H1 (cell line): ENCODE results near the gene SPOPL. TPM values are rescaled to one million over a fixed set of nuclear protein-coding genes. Genes with fewer than 3 reads are reported as not detected.

ENCODE experiments used
- CTCF ChIA-PET: fragments of 300-600 bp; sonication (Branson Sonifier 250); formaldehyde crosslinking; loops from one replicate; lab custom pipeline; 2021; ENCODE audit not compliant: partially characterized antibody; lab: Charles Lee
- POLR2A ChIA-PET: fragments of 300-600 bp; sonication (Branson Sonifier 250); formaldehyde crosslinking; loops from one replicate; lab custom pipeline; 2021; ENCODE audit warnings: inconsistent platforms; ENCODE audit not compliant: partially characterized antibody; lab: Charles Lee
- DNase-seq, 2 experiments: peaks; one replicate each; pipeline versions ENCODE4 v3.0.0 to v3.0.0-alpha.2; 2010 to 2022; ENCODE audit warnings: low spot score in 2 of 2, low read depth in 1 of 2, mixed read lengths in 1 of 2
- FAIRE-seq: peaks from 2 replicates; lab custom pipeline; 2011; peaks lifted over from hg19 to GRCh38; lab: Jason Lieb, UNC
- H2AFZ ChIP-seq: 2 replicates; pipeline ENCODE4 v1.8.1; 2012; ENCODE audit warnings: low read length, inconsistent platforms
- H2AK5ac ChIP-seq: 2 replicates; pipeline ENCODE4 v1.6.1; 2013; ENCODE audit warnings: low read depth, low read length
- H2BK120ac ChIP-seq: replicated peaks from 2 replicates; pipeline ENCODE3; 2013; ENCODE audit warnings: low read depth, low read length, inconsistent platforms
- H2BK12ac ChIP-seq: 2 replicates; pipeline ENCODE4 v1.6.1; 2013; ENCODE audit warnings: low read depth, low read length
- H2BK15ac ChIP-seq: 2 replicates; pipeline ENCODE4 v1.6.1; 2013; ENCODE audit warnings: low read length
- H2BK20ac ChIP-seq: 2 replicates; pipeline ENCODE4 v1.6.1; 2013; ENCODE audit warnings: low read length
- H2BK5ac ChIP-seq: 2 replicates; pipeline ENCODE4 v1.6.1; 2013; ENCODE audit warnings: low read depth, low read length
- H3K14ac ChIP-seq: 2 replicates; pipeline ENCODE4 v1.6.1; 2013; ENCODE audit warnings: inconsistent platforms; ENCODE audit not compliant: insufficient read length
- H3K18ac ChIP-seq: 2 replicates; pipeline ENCODE4 v1.6.1; 2013; ENCODE audit warnings: low read length; ENCODE audit errors: extremely low read depth
- H3K23ac ChIP-seq: 2 replicates; pipeline ENCODE4 v1.6.1; 2013; ENCODE audit warnings: inconsistent platforms; ENCODE audit not compliant: insufficient read length
- H3K23me2 ChIP-seq: 2 replicates; pipeline ENCODE4 v1.6.1; 2013; ENCODE audit warnings: low read depth, low read length
- H3K27ac ChIP-seq: 2 replicates; pipeline ENCODE4 v1.6.1; 2011; ENCODE audit warnings: low read depth, low read length, inconsistent platforms
- H3K27me3 ChIP-seq, 4 experiments: replicated peaks in 1 of 4; 1 replicate in 1 of 4; 2 replicates in 3 of 4; pipeline versions ENCODE4 v1.6.1 to v1.8.1; 2011 to 2013; ENCODE audit warnings: low read length in 3 of 4, mild to moderate bottlenecking in 3 of 4, inconsistent platforms in 2 of 4, mixed read lengths in 2 of 4, moderate library complexity in 1 of 4; ENCODE audit not compliant: control insufficient read depth in 3 of 4, insufficient read depth in 3 of 4; ENCODE audit errors: extremely low read depth in 1 of 4
- H3K36me3 ChIP-seq, 4 experiments: 2 replicates each; pipeline versions ENCODE4 v1.6.1 to v1.8.1; 2011 to 2013; ENCODE audit warnings: mild to moderate bottlenecking in 4 of 4, low read length in 3 of 4, moderate library complexity in 2 of 4, control low read depth in 1 of 4, inconsistent platforms in 1 of 4; ENCODE audit not compliant: insufficient read depth in 4 of 4, control insufficient read depth in 2 of 4
- H3K4ac ChIP-seq: replicated peaks from 2 replicates; pipeline ENCODE3; 2013; ENCODE audit warnings: low read length, low read depth, mixed read lengths, inconsistent platforms; ENCODE audit not compliant: insufficient read length
- H3K4me1 ChIP-seq, 4 experiments: replicated peaks in 1 of 4; 1 replicate in 1 of 4; 2 replicates in 3 of 4; pipeline versions ENCODE4 v1.6.1 to v1.8.1; 2011 to 2013; ENCODE audit warnings: low read length in 3 of 4, inconsistent platforms in 2 of 4, mixed read lengths in 1 of 4; ENCODE audit not compliant: insufficient read depth in 4 of 4, control insufficient read depth in 3 of 4
- H3K4me2 ChIP-seq, 2 experiments: 2 replicates each; pipeline versions ENCODE4 v1.6.1 to v1.8.1; 2011 to 2013; ENCODE audit warnings: low read depth in 2 of 2, low read length in 2 of 2, control low read depth in 1 of 2, inconsistent platforms in 1 of 2, mild to moderate bottlenecking in 1 of 2; ENCODE audit not compliant: insufficient read depth in 1 of 2
- H3K4me3 ChIP-seq, 4 experiments: fragments of 200-600, 300-600 bp in 1 of 4; sonication (generic), shearing (Covaris generic), sonication (Bioruptor Twin) in 1 of 4; 2 replicates each; pipeline versions ENCODE4 v1.5.1 to v1.8.1; 2011 to 2016; ENCODE audit warnings: low read length in 4 of 4, low read depth in 3 of 4, control low read depth in 2 of 4, inconsistent platforms in 2 of 4, mild to moderate bottlenecking in 2 of 4, mixed read lengths in 1 of 4, moderate library complexity in 1 of 4; ENCODE audit not compliant: insufficient read depth in 2 of 4; ENCODE audit errors: extremely low read depth in 1 of 4
- H3K56ac ChIP-seq: replicated peaks from 2 replicates; pipeline ENCODE3; 2013; ENCODE audit warnings: low read depth, mild to moderate bottlenecking, mixed read lengths, low read length, inconsistent platforms; ENCODE audit not compliant: insufficient read length
- H3K79me1 ChIP-seq: 2 replicates; pipeline ENCODE4 v1.6.1; 2013; ENCODE audit warnings: low read depth, low read length, control low read depth
- H3K79me2 ChIP-seq, 2 experiments: 2 replicates each; pipeline versions ENCODE4 v1.6.1 to v1.8.1; 2012 to 2013; ENCODE audit warnings: low read length in 2 of 2, mild to moderate bottlenecking in 2 of 2, inconsistent platforms in 1 of 2; ENCODE audit not compliant: insufficient read depth in 2 of 2, control insufficient read depth in 1 of 2
- H3K9ac ChIP-seq, 4 experiments: replicated peaks in 1 of 4; 1 replicate in 1 of 4; 2 replicates in 3 of 4; pipeline versions ENCODE4 v1.6.1 to v1.8.1; 2011 to 2013; ENCODE audit warnings: low read depth in 3 of 4, low read length in 3 of 4, control low read depth in 2 of 4, mild to moderate bottlenecking in 2 of 4, moderate library complexity in 2 of 4, inconsistent platforms in 1 of 4; ENCODE audit errors: extremely low read depth in 1 of 4
- H3K9me3 ChIP-seq, 2 experiments: 2 replicates each; pipeline versions ENCODE4 v1.6.1 to v1.8.1; 2012 to 2013; ENCODE audit warnings: mild to moderate bottlenecking in 2 of 2, moderate library complexity in 2 of 2, control low read depth in 1 of 2, inconsistent platforms in 1 of 2, low read depth in 1 of 2, low read length in 1 of 2, mixed read lengths in 1 of 2; ENCODE audit not compliant: insufficient read depth in 2 of 2
- H4K20me1 ChIP-seq, 2 experiments: replicated peaks in 1 of 2; 2 replicates each; pipeline versions ENCODE3 to v1.8.1; 2011 to 2013; ENCODE audit warnings: inconsistent platforms in 2 of 2, low read length in 2 of 2, mild to moderate bottlenecking in 1 of 2; ENCODE audit not compliant: insufficient read depth in 2 of 2, control insufficient read depth in 1 of 2
- H4K5ac ChIP-seq: 2 replicates; pipeline ENCODE4 v1.6.1; 2013; ENCODE audit warnings: low read length, low read depth, mixed read lengths, inconsistent platforms; ENCODE audit not compliant: insufficient read length
- H4K8ac ChIP-seq: 2 replicates; pipeline ENCODE4 v1.8.0; 2013; ENCODE audit warnings: mild to moderate bottlenecking, moderate library complexity, low read length, inconsistent platforms; ENCODE audit not compliant: insufficient read depth; ENCODE audit errors: extremely low read depth
- H4K91ac ChIP-seq: replicated peaks from 2 replicates; pipeline ENCODE3; 2013; ENCODE audit warnings: low read length, mixed read lengths, inconsistent platforms; ENCODE audit not compliant: insufficient read length
- CBX5 ChIP-seq: fragments of 300-800, 300-1000 bp; sonication (generic); IDR thresholded peaks from 2 replicates; pipeline ENCODE4 v1.7.1; 2016; ENCODE audit warnings: antibody characterized with exemption, low read length, low read depth
- CREB1 ChIP-seq: IDR thresholded peaks from 2 replicates; pipeline ENCODE4 v1.6.1; 2012; ENCODE audit warnings: inconsistent platforms
- JUND ChIP-seq: IDR thresholded peaks from 2 replicates; pipeline ENCODE4 v1.6.1; 2011; ENCODE audit warnings: mild to moderate bottlenecking, improper control_type of control experiment, low read length
- MAX ChIP-seq: IDR thresholded peaks from 2 replicates; pipeline ENCODE4 v1.6.1; 2012; ENCODE audit warnings: inconsistent platforms
- PHF8 ChIP-seq: fragments of 200-600 bp; sonication (generic); conservative IDR thresholded peaks from 2 replicates; pipeline ENCODE4 v1.7.1; 2012; ENCODE audit warnings: low read depth, mild to moderate bottlenecking, inconsistent platforms, low read length, moderate library complexity
- SIN3A ChIP-seq, 2 experiments: IDR thresholded peaks in 1 of 2; conservative IDR thresholded peaks in 1 of 2; 2 replicates each; pipeline ENCODE4 v1.6.1; 2011 to 2012; ENCODE audit warnings: low read length in 2 of 2, improper control_type of control experiment in 1 of 2, low read depth in 1 of 2, mild to moderate bottlenecking in 1 of 2
- WGBS, 2 experiments: shearing (Covaris generic) in 1 of 2; methylation state at CpG; one replicate each; pipeline versions ENCODE4 v1.1.6 to v1.1.7; 2013 to 2015; ENCODE audit warnings: low lambda C conversion rate in 2 of 2, mixed read lengths in 2 of 2, inconsistent platforms in 1 of 2, low coverage in 1 of 2, missing lambda C conversion rate in 1 of 2; ENCODE audit not compliant: insufficient replicate concordance in 2 of 2, insufficient coverage in 1 of 2, insufficient read length in 1 of 2; ENCODE audit errors: extremely low coverage in 1 of 2, missing lambda C conversion rate in 1 of 2; 5-methylcytosine and 5-hydroxymethylcytosine counted together
- polyA plus RNA-seq, 7 experiments: library from polyadenylated mRNA; depleted of rRNA in 3 of 7; stranded (reverse) in 5 of 7; unstranded in 2 of 7; fragments of >200 nt in 5 of 7; fragments of 200-250 nt in 2 of 7; gene quantifications; 1 replicate in 5 of 7; 2 replicates in 1 of 7; 4 replicates in 1 of 7; pipeline versions ENCODE4 v1.2.1 to v1.2.3, GENCODE V29; 2011 to 2013; ENCODE audit warnings: missing spikeins in 2 of 7, mixed read lengths in 2 of 7
- total RNA-seq: library from RNA; stranded (reverse); fragmentation: NEBNext Ultra II Directional; extraction: Animal tissue kit (Norgen Biotek cat#: 25700); gene quantifications from 2 replicates; pipeline ENCODE4 v1.2.1, GENCODE V29; 2021

SPOPL gene
- total and polyA plus RNA-seq, 2 of the 8 experiments (the other 6 are each of a cell fraction or from before 2014, with no cell fraction given) = 1.9 to 14.5 TPM

DNA sequence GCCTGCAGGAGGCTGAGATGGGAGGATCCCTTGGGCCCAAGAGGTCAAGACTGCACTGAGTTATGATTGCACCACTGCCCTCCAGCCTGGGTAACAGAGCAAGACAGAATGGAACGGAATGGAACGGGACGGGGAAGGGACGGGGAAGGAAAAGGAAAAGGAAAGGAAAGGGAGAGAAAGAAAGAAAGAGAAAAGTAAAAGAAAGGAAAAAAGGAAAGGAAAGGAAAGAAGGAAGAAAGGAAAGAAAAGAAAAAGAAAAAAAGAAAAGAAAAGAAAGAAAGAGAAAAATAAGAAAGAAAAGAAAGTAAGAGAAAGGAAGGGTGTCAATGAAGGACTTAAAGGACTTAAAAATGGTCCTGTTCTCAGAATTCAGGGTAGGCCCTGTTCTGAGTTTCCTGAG lies 4.3 kb upstream of the SPOPL start:
- DNase-seq (no peak), FAIRE-seq (no peak)
- Histone ChIP-seq H4K91ac (no peak overlapping the region), H2AFZ (no peak overlapping the region), H4K8ac (no peak overlapping the region), H2BK5ac (no peak overlapping the region), H3K23me2 (peaks cover 7% of the 10 kb centered on the region), H2AK5ac (no peak overlapping the region), H2BK15ac (no peak overlapping the region), H4K5ac (no peak overlapping the region), H3K4ac (no peak overlapping the region), H2BK120ac (no peak overlapping the region), H3K4me2 (no peak overlapping the region), H3K4me1 (peaks cover 0 to 5% (median 0%) of the 10 kb centered on the region in 4 experiments; a peak in 1 of 7 replicates), H2BK20ac (no peak overlapping the region), H3K36me3 (no peaks in the 10 kb centered on the region; a peak in 1 of 8 replicates), H4K20me1 (peaks cover 0 to 1% of the 10 kb centered on the region in 2 experiments), H2BK12ac (no peak overlapping the region), H3K23ac (no peak overlapping the region), H3K18ac (no peak overlapping the region), H3K14ac (no peak overlapping the region), H3K79me1 (no peaks in the 10 kb centered on the region; the same call in 1 of the 2 replicates), H3K27me3 (no peaks in the 10 kb centered on the region; a peak in 1 of 7 replicates), H3K9me3 (no peaks in the 10 kb centered on the region), H3K79me2 (no peaks in the 10 kb centered on the region), H3K4me3 (no peak overlapping the region), H3K9ac (no peak overlapping the region), H3K56ac (no peak overlapping the region), H3K27ac (no peak overlapping the region)
- POLR2A ChIA-PET = no interaction called here
- WGBS, 2 experiments = 96 to 100% methylated on average over 4 of the region's 4 CpGs
- TF ChIP-seq JUND (no peak), CBX5 (no peak), SIN3A (conservative IDR thresholded peaks at IDR 0.05 in 1 of 2, IDR thresholded peaks at IDR 0.05 in 1 of 2; ENCODE audit: low read depth in 1 of 2, low read length in 2 of 2) (no peak), CREB1 (no peak), PHF8 (no peak), MAX (no peak)
- CTCF ChIA-PET = interaction anchor here (2.1 kb wide), 1 partner anchor 11 kb away, joined by 8 read pairs; no protein-coding TSS in a partner anchor
